HCT116 (cell line): ENCODE results near the gene NHSL2. TPM values are rescaled to one million over a fixed set of nuclear protein-coding genes. Genes with fewer than 3 reads are reported as not detected.

Experiments used
- ATAC-seq: fragments of 200-7000 bp; cut with Tn5 transposase; 2 replicates; pipeline ENCODE4 v1.9.1; 2020; ENCODE audit warnings: mild to moderate bottlenecking, moderate library complexity
- BruUV-seq: library from RNA; stranded (reverse); fragments of 400-500 nt; replicated peaks from 2 replicates; lab custom pipeline; 2021; lab: Mats Ljungman, UMichigan
- CTCF ChIA-PET: fragments of 300-600 bp; sonication (Branson Sonifier 250); formaldehyde crosslinking; loops from one replicate; lab custom pipeline; 2021; ENCODE audit warnings: antibody characterized with exemption; lab: Charles Lee
- POLR2A ChIA-PET: fragments of 300-600, 350-600 bp; sonication (Branson Sonifier 250); formaldehyde crosslinking; loops from one replicate; lab custom pipeline; 2021; ENCODE audit warnings: antibody characterized with exemption; lab: Charles Lee
- RAD21 ChIA-PET, 2 experiments: fragments of 300-600 bp; sonication (Branson Sonifier 250); formaldehyde crosslinking; loops; one replicate each; lab custom pipeline; 2023; ENCODE audit warnings: low total read pairs in 2 of 2; ENCODE audit not compliant: uncharacterized antibody in 2 of 2, unreplicated experiment in 2 of 2, low non-redundant PET in 1 of 2; lab: Charles Lee
- DNase-seq: peaks from one replicate; pipeline ENCODE4 v3.0.0-alpha.2; 2010; ENCODE audit warnings: low read depth, low spot score
- H2AFZ ChIP-seq: fragments of 200-600 bp; shearing (Covaris generic), sonication (generic); 2 replicates; pipeline ENCODE4 v1.6.1; 2017; ENCODE audit warnings: low read depth, mixed run types, mixed read lengths, antibody characterized with exemption, low read length; ENCODE audit not compliant: poor library complexity, severe bottlenecking
- H3K27ac ChIP-seq: 2 replicates; pipeline ENCODE4 v1.5.1; 2012; ENCODE audit warnings: low read depth, low read length
- H3K27me3 ChIP-seq: fragments of 200-600 bp; sonication (generic); 2 replicates; pipeline ENCODE4 v1.6.1; 2016; ENCODE audit warnings: mixed run types, low read length, mixed read lengths; ENCODE audit not compliant: insufficient read depth
- H3K36me3 ChIP-seq, 2 experiments: fragments of 200-500 bp in 1 of 2; fragments of 200-600 bp in 1 of 2; sonication (Bioruptor generic) in 1 of 2; sonication (generic) in 1 of 2; 2 replicates each; pipeline versions ENCODE4 v1.5.1 to v1.6.1; 2014 to 2016; ENCODE audit warnings: low read length in 2 of 2, inconsistent platforms in 1 of 2, mixed read lengths in 1 of 2, mixed run types in 1 of 2; ENCODE audit not compliant: insufficient read depth in 2 of 2, control insufficient read depth in 1 of 2
- H3K4me1 ChIP-seq, 2 experiments: fragments of 200-600 bp in 1 of 2; sonication (generic) in 1 of 2; 2 replicates each; pipeline versions ENCODE4 v1.5.1 to v1.6.1; 2012 to 2017; ENCODE audit warnings: low read length in 2 of 2, inconsistent platforms in 1 of 2, mild to moderate bottlenecking in 1 of 2, mixed read lengths in 1 of 2, mixed run types in 1 of 2, moderate library complexity in 1 of 2; ENCODE audit not compliant: insufficient read depth in 2 of 2, control insufficient read depth in 1 of 2
- H3K4me2 ChIP-seq: fragments of 200-600 bp; sonication (generic); 2 replicates; pipeline ENCODE4 v1.6.1; 2017; ENCODE audit warnings: mixed run types, low read length, mixed read lengths
- H3K4me3 ChIP-seq, 2 experiments: fragments of 200-600 bp in 1 of 2; sonication (generic) in 1 of 2; replicated peaks in 1 of 2; 2 replicates each; pipeline ENCODE4 v1.5.1; 2011 to 2016; ENCODE audit warnings: low read length in 2 of 2, control low read depth in 1 of 2, low read depth in 1 of 2, mild to moderate bottlenecking in 1 of 2, mixed read lengths in 1 of 2, mixed run types in 1 of 2
- H3K79me2 ChIP-seq: fragments of 200-600 bp; sonication (generic); 2 replicates; pipeline ENCODE4 v1.6.1; 2017; ENCODE audit warnings: mild to moderate bottlenecking, mixed run types, low read length, moderate library complexity, mixed read lengths; ENCODE audit not compliant: insufficient read depth
- H3K9ac ChIP-seq: fragments of 200-600 bp; sonication (generic); 2 replicates; pipeline ENCODE4 v1.6.1; 2016; ENCODE audit warnings: low read length, mixed read lengths
- H3K9me2 ChIP-seq: fragments of 200-600 bp; sonication (generic), shearing (Covaris generic); 2 replicates; pipeline ENCODE4 v1.6.1; 2017; ENCODE audit warnings: mixed run types, mild to moderate bottlenecking, moderate library complexity; ENCODE audit not compliant: insufficient read depth
- H3K9me3 ChIP-seq, 2 experiments: fragments of 200-500 bp in 1 of 2; fragments of 200-600 bp in 1 of 2; sonication (Bioruptor generic) in 1 of 2; sonication (generic) in 1 of 2; 2 replicates each; pipeline ENCODE4 v1.6.1; 2014 to 2017; ENCODE audit warnings: low read length in 2 of 2, mixed read lengths in 2 of 2, inconsistent platforms in 1 of 2, low read depth in 1 of 2, mild to moderate bottlenecking in 1 of 2, mixed run types in 1 of 2, moderate library complexity in 1 of 2; ENCODE audit not compliant: control insufficient read depth in 1 of 2, insufficient read depth in 1 of 2
- H4K20me1 ChIP-seq: fragments of 200-600 bp; sonication (generic), shearing (Covaris generic); 2 replicates; pipeline ENCODE4 v1.6.1; 2017; ENCODE audit warnings: mixed run types, mild to moderate bottlenecking, moderate library complexity; ENCODE audit not compliant: insufficient read depth
- EZH2 ChIP-seq: fragments of 200-600 bp; sonication (generic); IDR thresholded peaks from 2 replicates; pipeline ENCODE4 v1.6.1; 2017; ENCODE audit warnings: antibody characterized with exemption, mixed run types
- FOSL1 ChIP-seq: IDR thresholded peaks from 2 replicates; pipeline ENCODE4 v1.6.1; 2012; ENCODE audit warnings: low read depth
- POLR2A ChIP-seq: IDR thresholded peaks from 2 replicates; pipeline ENCODE4 v1.7.0; 2011; ENCODE audit warnings: borderline replicate concordance; ENCODE audit not compliant: insufficient read depth, insufficient read length; ENCODE audit errors: extremely low read depth
- POLR2AphosphoS5 ChIP-seq: IDR thresholded peaks from 2 replicates; pipeline ENCODE4 v1.6.1; 2011; ENCODE audit warnings: mild to moderate bottlenecking, low read depth, low read length, moderate library complexity
- SP1 ChIP-seq: IDR thresholded peaks from 2 replicates; pipeline ENCODE4 v1.6.1; 2012; ENCODE audit warnings: low read depth
- TCF7L2 ChIP-seq: IDR thresholded peaks from 2 replicates; pipeline ENCODE4 v1.7.0; 2011; ENCODE audit warnings: borderline replicate concordance, inconsistent platforms; ENCODE audit not compliant: insufficient read depth, insufficient read length; ENCODE audit errors: extremely low read depth
- YY1 ChIP-seq: IDR thresholded peaks from 2 replicates; pipeline ENCODE4 v1.6.1; 2011; ENCODE audit warnings: low read length, low read depth, moderate library complexity, mild to moderate bottlenecking; ENCODE audit not compliant: insufficient replicate concordance; ENCODE audit errors: extremely low read depth
- ZFX ChIP-seq: fragments of 450-650 bp; IDR thresholded peaks from 2 replicates; pipeline ENCODE4 v1.6.1; 2017
- intact Hi-C: fragments of 100-400 bp; cut with micrococcal nuclease; formaldehyde crosslinking; loops from 2 replicates; pipeline ENCODE4 v1.10.0; 2022
- total RNA-seq: library from RNA; stranded (reverse); gene quantifications from one replicate; pipeline ENCODE4 v1.2.1, GENCODE V29; 2021; ENCODE audit not compliant: unreplicated experiment
- TF ChIP-seq, protein P1 (sequence below), 3 experiments: fragments of 200-600 bp in 1 of 3; sonication (generic) in 1 of 3; IDR thresholded peaks in 2 of 3; conservative IDR thresholded peaks in 1 of 3; 2 replicates each; pipeline ENCODE4 v1.5.1; 2012 to 2017; ENCODE audit warnings: low read depth in 2 of 3, low read length in 2 of 3, antibody characterized with exemption in 1 of 3, borderline replicate concordance in 1 of 3, control low read depth in 1 of 3, mild to moderate bottlenecking in 1 of 3, mixed read lengths in 1 of 3, mixed run types in 1 of 3, moderate library complexity in 1 of 3; ENCODE audit not compliant: insufficient read depth in 1 of 3
- TF ChIP-seq, protein P2 (sequence below): IDR thresholded peaks from 2 replicates; pipeline ENCODE4 v1.6.1; 2011; ENCODE audit warnings: mild to moderate bottlenecking, low read length, moderate library complexity; ENCODE audit not compliant: insufficient replicate concordance; ENCODE audit errors: extremely low read depth

Gene NHSL2
- total RNA-seq, 1 experiment from 2014 or later, result 0.22 TPM

DNA sequence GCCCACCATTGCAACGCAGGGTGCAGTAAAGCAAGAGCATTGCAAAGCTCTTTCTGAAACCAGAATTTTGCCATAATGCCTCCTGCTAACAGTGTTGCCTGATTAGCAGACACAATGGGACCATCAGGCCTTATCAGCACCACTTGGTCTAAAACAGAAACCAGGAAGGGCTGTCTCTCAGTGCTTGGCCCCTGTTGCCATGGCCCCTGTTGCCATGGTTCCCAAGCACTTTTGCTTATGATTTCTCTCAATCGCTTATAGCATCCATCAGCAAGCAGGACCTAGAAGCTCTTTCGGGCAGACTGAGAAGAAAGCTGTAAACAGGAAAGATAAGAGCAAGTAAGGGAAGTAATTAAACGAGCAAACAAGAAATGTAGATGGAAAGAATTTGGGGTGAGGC lies 184.2 kb downstream of the NHSL2 start:
- RAD21 ChIA-PET, result no interaction called here
- POLR2A ChIA-PET, result no interaction called here
- H3K36me3 ChIP-seq, result no peaks in the 10 kb centered on the region
- H3K4me2 ChIP-seq, result no peak overlapping the region
- H3K9me3 ChIP-seq, result no peaks in the 10 kb centered on the region
- H3K9me2 ChIP-seq, result no peaks in the 10 kb centered on the region
- DNase-seq, result no peak
- no peak overlapping the region for H3K4me3 ChIP-seq
- no peak for ATAC-seq
- H3K79me2 ChIP-seq, result no peaks in the 10 kb centered on the region
- intact Hi-C loops, result no loop called here
- H3K4me1 ChIP-seq, result no peaks in the 10 kb centered on the region
- no TSS peak for BruUV-seq
- H2AFZ ChIP-seq, result no peak overlapping the region
- H3K27me3 ChIP-seq, result no peaks in the 10 kb centered on the region
- CTCF ChIA-PET, result no interaction called here
- TF ChIP-seq YY1 (no peak), POLR2AphosphoS5 (no peak), FOSL1 (no peak), TCF7L2 (no peak), SP1 (no peak), ZFX (no peak), EZH2 (no peak), POLR2A (no peak)
- TF ChIP-seq, protein P1, sequence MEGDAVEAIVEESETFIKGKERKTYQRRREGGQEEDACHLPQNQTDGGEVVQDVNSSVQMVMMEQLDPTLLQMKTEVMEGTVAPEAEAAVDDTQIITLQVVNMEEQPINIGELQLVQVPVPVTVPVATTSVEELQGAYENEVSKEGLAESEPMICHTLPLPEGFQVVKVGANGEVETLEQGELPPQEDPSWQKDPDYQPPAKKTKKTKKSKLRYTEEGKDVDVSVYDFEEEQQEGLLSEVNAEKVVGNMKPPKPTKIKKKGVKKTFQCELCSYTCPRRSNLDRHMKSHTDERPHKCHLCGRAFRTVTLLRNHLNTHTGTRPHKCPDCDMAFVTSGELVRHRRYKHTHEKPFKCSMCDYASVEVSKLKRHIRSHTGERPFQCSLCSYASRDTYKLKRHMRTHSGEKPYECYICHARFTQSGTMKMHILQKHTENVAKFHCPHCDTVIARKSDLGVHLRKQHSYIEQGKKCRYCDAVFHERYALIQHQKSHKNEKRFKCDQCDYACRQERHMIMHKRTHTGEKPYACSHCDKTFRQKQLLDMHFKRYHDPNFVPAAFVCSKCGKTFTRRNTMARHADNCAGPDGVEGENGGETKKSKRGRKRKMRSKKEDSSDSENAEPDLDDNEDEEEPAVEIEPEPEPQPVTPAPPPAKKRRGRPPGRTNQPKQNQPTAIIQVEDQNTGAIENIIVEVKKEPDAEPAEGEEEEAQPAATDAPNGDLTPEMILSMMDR (IDR thresholded peaks at IDR 0.05 in 2 of 3, conservative IDR thresholded peaks at IDR 0.05 in 1 of 3; ENCODE audit: borderline replicate concordance in 1 of 3, insufficient read depth in 1 of 3, low read depth in 2 of 3, low read length in 2 of 3), result no peak
- TF ChIP-seq, protein P2, sequence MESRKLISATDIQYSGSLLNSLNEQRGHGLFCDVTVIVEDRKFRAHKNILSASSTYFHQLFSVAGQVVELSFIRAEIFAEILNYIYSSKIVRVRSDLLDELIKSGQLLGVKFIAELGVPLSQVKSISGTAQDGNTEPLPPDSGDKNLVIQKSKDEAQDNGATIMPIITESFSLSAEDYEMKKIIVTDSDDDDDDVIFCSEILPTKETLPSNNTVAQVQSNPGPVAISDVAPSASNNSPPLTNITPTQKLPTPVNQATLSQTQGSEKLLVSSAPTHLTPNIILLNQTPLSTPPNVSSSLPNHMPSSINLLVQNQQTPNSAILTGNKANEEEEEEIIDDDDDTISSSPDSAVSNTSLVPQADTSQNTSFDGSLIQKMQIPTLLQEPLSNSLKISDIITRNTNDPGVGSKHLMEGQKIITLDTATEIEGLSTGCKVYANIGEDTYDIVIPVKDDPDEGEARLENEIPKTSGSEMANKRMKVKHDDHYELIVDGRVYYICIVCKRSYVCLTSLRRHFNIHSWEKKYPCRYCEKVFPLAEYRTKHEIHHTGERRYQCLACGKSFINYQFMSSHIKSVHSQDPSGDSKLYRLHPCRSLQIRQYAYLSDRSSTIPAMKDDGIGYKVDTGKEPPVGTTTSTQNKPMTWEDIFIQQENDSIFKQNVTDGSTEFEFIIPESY, result no peak
- no peaks in the 10 kb centered on the region for H4K20me1 ChIP-seq
- no peak overlapping the region for H3K9ac ChIP-seq
- H3K27ac ChIP-seq, result no peak overlapping the region
